ENCODE results near the gene RAB12.

The RAB12 gene

GRCh38 chr18:8685141-8685913 is 76.1 kb downstream of the RAB12 start:
- no peak for DNase-seq (ENCODE audit: low read depth)

- DNase-seq (ENCODE audit: low read depth), result no peak
Measured at GRCh38 chr18:8685914-8686216, 76.6 kb downstream of the RAB12 start.

DNA sequence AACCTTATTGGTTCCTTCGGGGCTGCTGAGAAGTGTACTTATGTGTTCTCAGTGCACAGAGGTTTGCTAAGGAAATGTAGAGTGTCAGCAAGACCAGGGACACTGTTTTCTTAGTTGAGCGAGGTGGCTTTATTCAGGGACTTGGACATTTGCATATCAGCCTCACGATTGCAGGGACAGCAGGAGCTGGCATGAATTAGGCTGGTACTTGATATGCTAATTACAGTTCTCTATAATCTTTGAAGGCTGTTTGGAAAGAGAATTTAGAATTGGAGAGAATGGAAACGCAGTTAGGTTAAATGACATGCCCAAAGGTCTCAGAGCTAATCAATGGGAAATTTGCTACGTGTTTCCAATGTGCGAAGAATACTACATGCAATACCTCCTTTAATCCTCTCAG is 77.4 kb downstream of the RAB12 start:
- DNase-seq (ENCODE audit: low read depth), result no peak

DNA sequence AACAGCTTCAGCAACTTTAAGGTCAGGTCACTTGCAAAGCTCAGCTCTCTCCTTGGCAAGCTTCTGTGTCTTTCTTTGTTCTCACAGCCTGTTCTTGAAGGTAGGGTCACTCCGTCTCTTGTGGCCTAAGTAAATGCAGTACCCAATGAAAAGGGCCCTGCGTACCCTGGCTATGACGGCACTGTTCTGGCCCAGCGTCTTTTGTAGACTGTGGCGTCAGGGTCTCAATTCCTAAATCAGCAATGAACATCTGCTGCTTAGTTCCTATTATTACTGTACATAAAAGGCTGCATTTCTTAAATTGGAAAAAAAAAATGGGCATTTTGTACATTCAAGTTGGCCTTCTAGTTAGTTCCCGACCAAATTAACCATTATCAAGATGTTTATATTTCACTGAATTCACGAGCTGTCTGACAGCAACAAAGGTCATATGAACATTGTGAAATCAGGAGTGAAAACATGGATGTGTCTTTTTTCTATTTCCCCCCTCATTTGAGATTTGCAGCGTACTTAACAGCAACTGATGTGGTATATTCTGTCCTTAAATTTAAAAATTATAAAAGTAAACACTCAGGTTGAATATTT is 79.1 kb downstream of the RAB12 start:
- DNase-seq (ENCODE audit: low read depth), result no peak

- DNase-seq (ENCODE audit: low read depth), result no peak
Measured at GRCh38 chr18:8688816-8689215, 79.6 kb downstream of the RAB12 start.
